WERI-Rb-1 (cell line): ENCODE results near the gene DNAJC1.

ENCODE experiments used
- DNase-seq: peaks from one replicate; pipeline ENCODE4 v3.0.0-alpha.2; 2020
- H3K27ac ChIP-seq: fragments of 250-450 bp; sonication (Bioruptor Pico); 2 replicates; pipeline ENCODE4 v1.5.1; 2020; ENCODE audit warnings: mild to moderate bottlenecking, moderate library complexity
- H3K27me3 ChIP-seq: fragments of 250-450 bp; sonication (Bioruptor Pico); 2 replicates; pipeline ENCODE4 v1.5.1; 2021; ENCODE audit warnings: mild to moderate bottlenecking, low read depth, moderate library complexity; ENCODE audit not compliant: insufficient read depth, severe bottlenecking
- H3K36me3 ChIP-seq: fragments of 250-450 bp; sonication (Bioruptor Pico); 2 replicates; pipeline ENCODE4 v1.5.1; 2020; ENCODE audit warnings: mild to moderate bottlenecking, moderate library complexity
- H3K4me3 ChIP-seq: 2 replicates; pipeline ENCODE4 v1.5.1; 2011; ENCODE audit warnings: low read depth, mild to moderate bottlenecking, control low read depth, low read length
- H3K9me3 ChIP-seq: fragments of 250-450 bp; sonication (Bioruptor Pico); 2 replicates; pipeline ENCODE4 v1.5.1; 2021; ENCODE audit warnings: mild to moderate bottlenecking, moderate library complexity; ENCODE audit not compliant: severe bottlenecking
- CTCF ChIP-seq: IDR thresholded peaks from 2 replicates; pipeline ENCODE4 v1.5.1; 2011; ENCODE audit warnings: low read depth, mild to moderate bottlenecking, control low read depth, inconsistent platforms, low read length

DNAJC1 gene

GRCh38 chr10:21985541-21985940, 18.0 kb downstream of the DNAJC1 start:
- TF ChIP-seq CTCF: no peak
- H3K27ac ChIP-seq: no peak overlapping the region
- no peaks in the 10 kb centered on the region for H3K9me3 ChIP-seq
- no peaks in the 10 kb centered on the region for H3K36me3 ChIP-seq
- no peak for DNase-seq
- H3K27me3 ChIP-seq: no peaks in the 10 kb centered on the region
- H3K4me3 ChIP-seq: no peak overlapping the region

- H3K27me3 ChIP-seq: no peaks in the 10 kb centered on the region
- DNase-seq: no peak
- TF ChIP-seq CTCF: no peak
- no peaks in the 10 kb centered on the region for H3K9me3 ChIP-seq
- no peak overlapping the region for H3K27ac ChIP-seq
- no peaks in the 10 kb centered on the region for H3K36me3 ChIP-seq
- H3K4me3 ChIP-seq: no peak overlapping the region
Measured at GRCh38 chr10:21981118-21981517, 22.4 kb downstream of the DNAJC1 start.

GRCh38 chr10:21980691-21981090, 22.8 kb downstream of the DNAJC1 start:
- no peaks in the 10 kb centered on the region for H3K9me3 ChIP-seq
- no peak overlapping the region for H3K27ac ChIP-seq
- H3K36me3 ChIP-seq: no peaks in the 10 kb centered on the region
- H3K4me3 ChIP-seq: no peak overlapping the region
- no peak for DNase-seq
- no peak for TF ChIP-seq CTCF
- no peaks in the 10 kb centered on the region for H3K27me3 ChIP-seq

GRCh38 chr10:21978191-21978862, 25.2 kb downstream of the DNAJC1 start:
- no peaks in the 10 kb centered on the region for H3K9me3 ChIP-seq
- no peaks in the 10 kb centered on the region for H3K27me3 ChIP-seq
- no peak for TF ChIP-seq CTCF
- no peak overlapping the region for H3K4me3 ChIP-seq
- H3K36me3 ChIP-seq: no peaks in the 10 kb centered on the region
- no peak for DNase-seq
- H3K27ac ChIP-seq: no peak overlapping the region

- no peaks in the 10 kb centered on the region for H3K27me3 ChIP-seq
- no peaks in the 10 kb centered on the region for H3K9me3 ChIP-seq
- DNase-seq: no peak
- no peaks in the 10 kb centered on the region for H3K36me3 ChIP-seq
- no peak overlapping the region for H3K27ac ChIP-seq
- TF ChIP-seq CTCF: no peak
- no peak overlapping the region for H3K4me3 ChIP-seq
Measured at GRCh38 chr10:21976739-21977138, 26.8 kb downstream of the DNAJC1 start.

- Histone ChIP-seq H3K4me3 (no peak overlapping the region), H3K27me3 (no peaks in the 10 kb centered on the region), H3K9me3 (no peaks in the 10 kb centered on the region), H3K27ac (no peak overlapping the region), H3K36me3 (no peaks in the 10 kb centered on the region)
- no peak for DNase-seq
- no peak for TF ChIP-seq CTCF
Measured at GRCh38 chr10:21976280-21976679, 27.2 kb downstream of the DNAJC1 start.
